22Rv1 (cell line): ENCODE data around the gene GRM7.

Experiments
- CTCF ChIP-seq: fragments of 450-650 bp; IDR thresholded peaks from 2 replicates; pipeline ENCODE4 v1.5.1; 2017; ENCODE audit warnings: mild to moderate bottlenecking
- ZFX ChIP-seq: fragments of 450-650 bp; IDR thresholded peaks from 2 replicates; pipeline ENCODE4 v1.6.1; 2017; ENCODE audit warnings: antibody characterized with exemption, borderline replicate concordance

DNA sequence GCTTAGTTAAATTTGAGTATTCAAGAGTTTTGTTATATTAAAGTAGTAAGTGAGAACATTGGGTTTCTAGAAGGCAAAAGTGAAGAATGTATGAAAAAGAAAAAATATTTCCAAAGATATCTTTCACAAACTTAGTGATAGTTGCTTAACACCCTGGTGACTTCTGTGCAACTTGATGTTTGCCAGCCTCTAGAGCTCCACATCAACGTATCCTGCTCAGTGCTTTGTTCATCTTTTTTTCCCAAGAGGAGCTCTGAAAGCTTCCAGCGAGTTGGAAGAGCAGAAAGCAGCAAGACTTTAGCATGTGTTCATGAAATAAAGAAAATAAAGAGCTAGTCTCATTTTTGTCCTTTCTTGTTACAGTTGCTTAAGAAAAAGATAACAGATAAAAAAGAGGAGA is 225.5 kb downstream of the GRM7 start:
- TF ChIP-seq CTCF: no peak
- TF ChIP-seq ZFX: no peak
